Measurements from ENCODE around the gene PTPRS.

Gene PTPRS

DNA sequence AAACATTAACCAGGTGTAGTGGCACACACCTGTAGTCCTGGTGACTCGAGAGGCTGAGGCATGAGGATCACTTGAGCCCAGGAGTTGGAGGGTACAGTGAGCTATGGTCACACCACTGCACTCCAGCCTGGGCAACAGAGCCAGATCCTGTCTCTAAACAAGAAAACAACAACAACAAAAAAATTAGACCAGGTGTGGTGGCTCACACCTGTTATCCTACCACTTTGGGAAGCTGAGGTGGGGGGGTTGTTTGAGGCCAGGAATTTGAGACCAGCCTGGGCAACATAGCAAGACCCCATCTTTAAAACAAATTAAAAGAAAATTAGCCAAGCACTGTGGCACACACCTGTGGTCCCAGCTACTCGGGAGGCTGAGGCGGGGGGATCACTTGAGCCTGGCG, 20.8 kb upstream of the PTPRS start:
- H3K27ac ChIP-seq, result no peak overlapping the region
- TF ChIP-seq CTCF (IDR thresholded peaks at IDR 0.05) (no peak), ZFX (IDR thresholded peaks at IDR 0.05; ENCODE audit: borderline replicate concordance) (no peak)

DNA sequence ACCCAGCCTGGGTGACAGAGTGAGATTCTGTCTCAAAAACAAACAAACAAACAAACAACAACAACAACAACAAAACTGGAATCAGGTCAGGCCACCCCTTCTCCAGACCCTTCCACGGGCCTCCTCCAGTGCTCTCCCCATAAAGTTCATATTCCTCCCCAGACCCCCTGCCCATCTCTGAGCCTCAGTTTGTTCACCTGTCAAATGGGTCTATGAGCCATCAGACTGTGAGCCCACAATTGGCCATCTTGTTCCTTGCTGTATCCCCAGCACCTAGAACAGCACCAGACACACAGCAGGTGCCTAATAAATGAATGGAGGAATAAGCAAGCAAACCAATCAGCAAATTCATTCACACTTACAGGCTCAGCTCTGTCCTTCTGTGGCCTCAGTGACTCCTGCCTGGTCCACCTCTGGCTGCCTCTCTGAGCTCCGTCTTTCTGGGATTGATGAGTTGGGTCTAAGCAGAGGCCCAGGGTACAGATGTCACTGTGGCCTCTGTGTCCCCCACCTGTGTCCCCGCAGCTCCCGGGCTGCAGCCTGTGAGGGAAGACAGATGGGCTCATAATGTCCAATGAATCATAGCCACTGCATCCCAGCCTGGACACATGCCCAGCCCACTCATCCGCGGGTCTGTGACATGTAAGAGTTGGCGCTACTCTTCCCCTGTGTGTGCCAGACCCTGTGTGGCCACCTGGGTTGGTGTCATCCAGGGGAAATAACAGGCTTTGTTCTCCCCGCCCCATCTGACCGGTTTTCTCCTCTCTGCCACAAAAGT, 19.6 kb upstream of the PTPRS start:
- no peak overlapping the region for H3K27ac ChIP-seq

GRCh38 chr19:5358173-5358800, 17.7 kb upstream of the PTPRS start:
- no peak for TF ChIP-seq ZFX (IDR thresholded peaks at IDR 0.05; ENCODE audit: borderline replicate concordance)
- no peak for TF ChIP-seq CTCF (IDR thresholded peaks at IDR 0.05)
- H3K27ac ChIP-seq, result no peak overlapping the region

More for the DNA sequence above, 19.6 kb upstream of the PTPRS start:
- TF ChIP-seq CTCF (IDR thresholded peaks at IDR 0.05), result no peak
- TF ChIP-seq ZFX (IDR thresholded peaks at IDR 0.05; ENCODE audit: borderline replicate concordance), result no peak

- H3K27ac ChIP-seq, result no peak overlapping the region
Observed at GRCh38 chr19:5357584-5357983, 17.0 kb upstream of the PTPRS start.

GRCh38 chr19:5356918-5357317, 16.3 kb upstream of the PTPRS start:
- TF ChIP-seq ZFX (IDR thresholded peaks at IDR 0.05; ENCODE audit: borderline replicate concordance), result no peak
- no peak for TF ChIP-seq CTCF (IDR thresholded peaks at IDR 0.05)
- H3K27ac ChIP-seq, result no peak overlapping the region

More at GRCh38 chr19:5357584-5357983, 17.0 kb upstream of the PTPRS start:
- TF ChIP-seq CTCF (IDR thresholded peaks at IDR 0.05) (no peak), ZFX (IDR thresholded peaks at IDR 0.05; ENCODE audit: borderline replicate concordance) (no peak)

GRCh38 chr19:5356428-5356827, 15.8 kb upstream of the PTPRS start:
- no peak for TF ChIP-seq ZFX (IDR thresholded peaks at IDR 0.05; ENCODE audit: borderline replicate concordance)
- TF ChIP-seq CTCF (IDR thresholded peaks at IDR 0.05), result no peak

GRCh38 chr19:5355693-5356092, 15.1 kb upstream of the PTPRS start:
- TF ChIP-seq CTCF (IDR thresholded peaks at IDR 0.05) (no peak), ZFX (IDR thresholded peaks at IDR 0.05; ENCODE audit: borderline replicate concordance) (no peak)
- no peak overlapping the region for H3K27ac ChIP-seq

More at GRCh38 chr19:5356428-5356827, 15.8 kb upstream of the PTPRS start:
- H3K27ac ChIP-seq, result no peak overlapping the region

Measured in 22Rv1 (cell line).